ENCODE measurements around the gene CLEC18A.
A peak's percentile ranks its signal among the peaks of the same experiment; 100 is the strongest.
"Not testable (repeated sequence)": the region's sequence is repeated elsewhere in the genome, so short reads cannot be mapped to it uniquely, and the experiment has no call there.

CLEC18A gene

DNA sequence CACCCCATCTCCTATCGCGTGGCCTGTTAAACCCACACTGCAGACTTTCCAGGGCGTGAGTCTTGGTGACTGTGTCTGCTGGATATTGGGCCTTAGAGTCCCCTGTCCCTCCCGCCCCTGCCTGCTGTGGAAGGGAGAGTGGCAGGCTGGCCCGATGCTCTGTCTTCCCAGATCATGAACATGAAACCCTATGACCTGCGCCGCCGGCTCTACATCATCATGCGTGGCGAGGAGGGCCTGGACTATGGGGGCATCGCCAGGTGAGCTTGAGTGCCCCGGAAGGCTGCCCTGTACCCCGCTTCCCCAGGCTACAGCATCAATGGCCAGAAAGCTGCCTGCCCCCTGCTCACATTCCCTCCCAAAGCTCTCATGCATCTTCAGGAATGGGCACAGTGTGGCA is 19.5 kb upstream of the CLEC18A start:
- DNase-seq, result no peak

DNA sequence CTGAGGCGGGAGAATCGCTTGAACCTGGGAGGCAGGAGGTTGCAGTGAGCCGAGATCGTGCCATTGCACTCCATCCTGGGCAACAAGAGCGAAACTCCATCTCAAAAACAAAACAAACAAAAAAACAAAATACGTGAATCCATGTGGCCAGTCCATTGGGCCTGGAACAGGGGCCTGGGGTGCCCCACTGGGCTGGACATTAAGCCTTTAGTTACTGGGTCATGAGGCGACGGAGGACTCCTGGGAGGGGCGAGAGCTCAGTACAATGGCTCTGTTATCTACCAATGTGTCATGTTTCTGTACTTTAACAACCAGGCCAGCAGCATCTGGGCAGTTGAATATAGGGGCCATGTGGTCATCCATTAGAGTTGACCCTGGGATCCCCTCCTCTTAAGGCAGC is 18.9 kb upstream of the CLEC18A start:
- no peak for DNase-seq

DNA sequence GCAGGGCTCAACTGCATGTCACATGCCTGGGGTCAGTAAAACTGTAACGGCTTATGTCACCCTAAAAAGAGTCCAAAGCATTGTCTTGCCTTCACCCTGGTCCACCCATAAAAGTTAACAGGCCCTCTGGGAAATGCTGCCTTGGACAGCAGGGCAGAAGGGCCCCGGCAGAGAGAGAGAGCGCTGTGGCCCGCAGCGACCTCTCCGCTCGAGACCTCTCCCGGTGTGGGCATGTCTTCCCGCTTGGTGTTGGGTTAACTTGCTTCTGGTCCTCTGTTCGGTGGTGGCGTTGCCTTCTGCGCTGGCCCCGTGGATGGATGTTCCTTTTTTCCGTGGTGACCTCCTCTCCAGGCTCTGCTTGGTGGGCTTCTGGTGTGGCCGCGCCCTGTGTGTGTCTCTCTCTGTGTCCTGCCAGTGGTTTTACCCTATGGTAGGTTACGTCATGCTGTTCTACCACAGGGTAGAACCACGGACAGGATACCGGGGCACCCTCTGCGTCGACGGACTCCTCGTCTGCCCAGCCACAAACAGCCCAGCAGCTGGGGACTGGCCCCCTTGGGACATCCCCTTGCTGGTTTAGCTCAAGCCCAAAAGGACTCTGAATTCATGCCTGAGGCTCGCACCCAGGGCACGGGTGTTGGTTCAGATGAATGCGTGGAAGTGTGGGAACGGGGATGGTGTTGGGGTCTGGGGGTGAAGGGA is 18.3 kb upstream of the CLEC18A start:
- DNase-seq, result no peak

DNA sequence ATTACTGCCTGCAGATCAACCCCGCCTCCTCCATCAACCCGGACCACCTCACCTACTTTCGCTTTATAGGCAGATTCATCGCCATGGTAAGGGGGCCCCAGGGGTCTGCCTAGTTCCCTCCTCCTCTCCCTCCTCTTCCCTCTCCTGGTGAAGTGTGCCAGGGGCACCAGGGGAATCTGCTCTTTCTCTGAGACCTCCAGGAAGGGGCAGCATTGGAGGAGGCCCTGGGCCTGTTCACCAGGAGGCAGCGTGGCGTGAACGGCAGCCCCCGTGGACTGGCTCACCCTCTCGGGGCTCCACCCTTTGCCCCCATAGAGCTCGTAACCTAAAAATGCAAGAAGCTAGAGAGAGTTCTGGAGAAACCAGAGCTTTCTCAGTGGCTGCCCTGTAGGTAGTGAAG is 17.1 kb upstream of the CLEC18A start:
- DNase-seq, result no peak

DNA sequence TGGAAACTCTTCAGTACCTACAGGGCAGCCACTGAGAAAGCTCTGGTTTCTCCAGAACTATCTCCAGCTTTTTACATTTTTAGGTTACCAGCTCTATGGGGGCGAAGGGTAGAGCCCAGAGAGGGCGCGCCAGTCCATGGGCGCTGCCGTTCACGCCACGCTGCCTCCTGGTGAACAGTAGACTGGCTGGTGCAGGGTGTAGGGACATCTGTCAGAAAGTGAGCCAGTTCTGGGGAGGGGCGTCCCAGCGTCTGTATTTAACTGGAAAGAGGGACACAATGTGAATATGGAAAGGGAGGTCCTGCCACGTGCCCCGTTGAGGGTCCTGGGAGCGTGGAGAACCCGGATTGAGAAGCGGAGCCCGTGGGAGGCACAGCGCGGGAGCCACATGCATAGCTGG is 16.4 kb upstream of the CLEC18A start:
- no peak for DNase-seq

DNA sequence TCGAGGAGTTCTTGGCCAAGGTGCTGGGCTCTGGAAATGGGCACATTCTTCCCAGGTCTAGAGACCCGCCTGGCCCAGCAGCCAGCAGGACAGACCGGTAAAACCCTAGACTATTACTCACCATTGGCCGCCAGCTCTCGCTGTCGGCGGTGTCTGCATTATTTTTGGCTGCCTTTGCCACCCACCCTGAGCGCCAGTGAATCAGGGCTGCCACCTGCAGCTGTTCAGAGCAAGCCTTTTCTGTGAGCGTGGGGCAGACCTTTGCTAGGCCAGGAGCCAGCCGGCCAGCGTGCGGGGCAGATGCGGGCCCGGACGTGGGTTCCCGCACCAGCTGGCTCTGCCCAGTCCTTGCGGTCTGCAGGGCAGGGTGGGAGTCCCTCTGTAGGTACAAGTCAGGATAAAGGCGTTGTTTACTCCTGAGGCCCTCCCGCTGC is 15.8 kb upstream of the CLEC18A start:
- DNase-seq, result no peak

DNA sequence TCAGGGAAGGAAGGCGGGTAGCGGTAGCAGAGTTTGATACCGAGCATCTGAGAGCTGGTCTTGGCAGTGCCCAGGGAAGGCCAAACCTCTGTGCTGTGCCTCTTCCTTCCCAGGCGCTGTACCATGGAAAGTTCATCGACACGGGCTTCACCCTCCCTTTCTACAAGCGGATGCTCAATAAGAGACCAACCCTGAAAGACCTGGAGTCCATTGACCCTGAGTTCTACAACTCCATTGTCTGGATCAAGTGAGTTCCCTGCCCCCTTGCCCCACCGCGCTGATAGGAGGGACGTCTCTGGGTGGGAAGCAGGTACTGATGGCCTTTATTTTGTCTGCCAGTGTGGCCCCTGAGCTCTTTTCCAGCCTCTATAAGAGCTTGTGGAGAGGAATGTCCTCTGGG is 15.4 kb upstream of the CLEC18A start:
- DNase-seq, result no peak

DNA sequence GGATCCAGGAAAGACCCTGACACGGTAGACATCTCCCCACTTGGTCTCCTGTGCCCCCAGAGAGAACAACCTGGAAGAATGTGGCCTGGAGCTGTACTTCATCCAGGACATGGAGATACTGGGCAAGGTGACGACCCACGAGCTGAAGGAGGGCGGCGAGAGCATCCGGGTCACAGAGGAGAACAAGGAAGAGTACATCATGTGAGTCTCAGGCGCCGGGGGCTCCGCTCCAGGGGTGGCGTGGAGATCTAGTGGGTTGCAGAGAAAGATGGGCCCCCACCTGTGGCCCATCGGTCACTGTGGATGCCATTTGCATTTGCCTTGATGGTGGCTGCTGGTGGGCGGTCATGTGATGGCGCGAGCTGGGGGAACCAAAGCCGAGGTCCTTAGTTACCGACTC is 14.9 kb upstream of the CLEC18A start:
- no peak for DNase-seq

DNA sequence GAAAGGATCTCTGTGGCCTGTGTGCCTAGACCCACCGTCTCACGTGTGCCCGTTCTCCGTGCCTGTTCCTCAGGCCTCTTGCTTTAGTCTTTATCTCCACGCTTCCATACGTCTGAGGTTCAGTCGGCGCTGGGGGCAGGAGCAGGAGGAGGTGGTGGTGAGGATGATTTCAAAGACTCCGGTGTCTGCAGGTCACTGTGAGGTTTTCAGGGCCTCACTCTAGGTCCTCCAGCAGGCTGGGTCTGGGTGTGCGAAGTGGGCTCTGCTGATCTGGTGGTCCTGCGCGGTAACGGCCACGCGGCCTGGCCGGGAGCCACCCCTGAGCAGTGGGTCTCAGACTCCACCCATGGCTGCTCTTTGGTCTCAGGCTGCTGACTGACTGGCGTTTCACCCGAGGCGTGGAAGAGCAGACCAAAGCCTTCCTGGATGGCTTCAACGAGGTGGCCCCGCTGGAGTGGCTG is 14.4 kb upstream of the CLEC18A start:
- no peak for DNase-seq

DNA sequence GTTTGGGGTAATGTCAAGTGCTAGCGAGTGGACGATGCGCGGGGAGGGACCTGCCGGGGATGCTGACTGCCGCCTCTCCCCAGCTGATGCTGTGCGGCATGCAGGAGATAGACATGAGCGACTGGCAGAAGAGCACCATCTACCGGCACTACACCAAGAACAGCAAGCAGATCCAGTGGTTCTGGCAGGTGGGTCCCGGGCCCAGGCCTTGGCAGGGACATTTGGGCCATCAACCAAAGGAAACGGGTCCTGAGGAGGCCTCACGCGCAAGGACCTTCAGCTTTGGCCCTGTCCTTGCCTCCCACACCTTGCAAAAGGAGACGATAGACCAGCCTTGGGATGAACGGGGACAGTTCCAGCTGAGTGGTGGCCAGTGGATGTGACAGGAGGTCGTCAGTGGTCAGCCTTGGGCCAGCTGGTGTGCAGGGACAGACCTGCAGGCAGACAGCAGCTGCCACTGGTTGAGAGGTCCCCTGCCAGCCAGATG is 13.6 kb upstream of the CLEC18A start:
- no peak for DNase-seq

DNA sequence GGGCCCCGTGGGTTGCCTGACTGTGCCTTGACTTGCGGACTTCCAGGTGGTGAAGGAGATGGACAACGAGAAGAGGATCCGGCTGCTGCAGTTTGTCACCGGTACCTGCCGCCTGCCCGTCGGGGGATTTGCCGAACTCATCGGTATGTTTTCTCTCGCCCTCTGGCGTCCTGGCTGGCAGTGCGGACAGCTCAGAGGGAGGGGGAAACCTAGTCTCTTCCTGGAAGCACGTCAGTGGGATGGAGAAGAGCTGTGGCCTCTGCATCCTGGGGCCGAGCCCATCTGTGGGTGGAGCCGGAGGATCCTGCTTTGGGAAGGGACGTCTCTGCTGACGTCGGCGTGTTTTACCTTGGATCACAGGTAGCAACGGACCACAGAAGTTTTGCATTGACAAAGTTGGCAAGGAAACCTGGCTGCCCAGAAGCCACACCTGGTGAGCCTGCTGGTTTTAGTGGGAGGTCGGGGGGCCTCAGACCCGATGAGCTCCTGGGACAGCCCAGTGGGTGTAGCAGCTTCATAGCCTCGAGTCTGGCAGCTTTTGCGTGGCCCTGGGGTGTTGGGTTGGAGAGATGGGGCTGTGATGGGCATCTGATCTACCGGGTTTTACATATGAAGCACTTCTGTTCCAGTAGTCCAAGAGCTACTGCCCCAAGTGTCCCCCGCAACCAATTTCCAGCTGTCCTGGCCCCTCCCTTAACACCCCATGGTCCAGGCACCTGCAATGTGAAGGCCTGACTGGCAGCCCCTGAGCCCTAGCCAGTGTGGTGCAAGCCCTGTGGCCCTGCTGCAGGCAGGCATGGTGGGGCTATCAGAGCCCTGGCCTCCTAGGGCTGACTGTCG is 11.9 kb upstream of the CLEC18A start:
- no peak for DNase-seq

DNA sequence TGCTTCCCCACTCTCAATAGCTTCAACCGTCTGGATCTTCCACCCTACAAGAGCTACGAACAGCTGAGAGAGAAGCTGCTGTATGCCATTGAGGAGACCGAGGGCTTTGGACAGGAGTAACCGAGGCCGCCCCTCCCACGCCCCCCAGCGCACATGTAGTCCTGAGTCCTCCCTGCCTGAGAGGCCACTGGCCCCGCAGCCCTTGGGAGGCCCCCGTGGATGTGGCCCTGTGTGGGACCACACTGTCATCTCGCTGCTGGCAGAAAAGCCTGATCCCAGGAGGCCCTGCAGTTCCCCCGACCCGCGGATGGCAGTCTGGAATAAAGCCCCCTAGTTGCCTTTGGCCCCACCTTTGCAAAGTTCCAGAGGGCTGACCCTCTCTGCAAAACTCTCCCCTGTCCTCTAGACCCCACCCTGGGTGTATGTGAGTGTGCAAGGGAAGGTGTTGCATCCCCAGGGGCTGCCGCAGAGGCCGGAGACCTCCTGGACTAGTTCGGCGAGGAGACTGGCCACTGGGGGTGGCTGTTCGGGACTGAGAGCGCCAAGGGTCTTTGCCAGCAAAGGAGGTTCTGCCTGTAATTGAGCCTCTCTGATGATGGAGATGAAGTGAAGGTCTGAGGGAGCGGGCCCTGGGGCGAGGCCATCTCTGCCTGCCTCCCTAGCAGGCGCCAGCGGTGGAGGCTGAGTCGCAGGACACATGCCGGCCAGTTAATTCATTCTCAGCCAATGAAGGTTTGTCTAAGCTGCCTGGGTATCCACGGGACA is 11.1 kb upstream of the CLEC18A start:
- DNase-seq, result no peak

DNA sequence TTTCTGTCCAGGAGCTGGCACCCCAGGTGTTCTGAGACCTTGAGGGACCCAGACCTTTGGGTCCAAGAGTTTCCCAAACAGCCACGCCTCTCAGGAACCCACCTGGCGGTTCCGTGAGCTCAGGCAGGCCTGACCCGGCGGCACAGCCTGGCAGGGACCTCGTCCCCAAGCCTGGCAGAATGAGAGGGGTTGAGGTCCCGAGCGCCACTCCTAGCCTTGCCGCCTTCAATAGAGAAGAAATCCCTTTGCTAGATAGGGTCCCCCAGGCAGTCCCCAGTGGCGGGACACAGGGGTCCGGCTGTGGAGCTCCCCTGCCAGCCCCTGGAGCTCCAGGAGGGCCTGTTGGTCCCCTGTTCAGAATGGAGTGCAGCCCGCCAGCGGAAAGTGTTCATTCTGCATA is 10.5 kb upstream of the CLEC18A start:
- DNase-seq, result no peak

DNA sequence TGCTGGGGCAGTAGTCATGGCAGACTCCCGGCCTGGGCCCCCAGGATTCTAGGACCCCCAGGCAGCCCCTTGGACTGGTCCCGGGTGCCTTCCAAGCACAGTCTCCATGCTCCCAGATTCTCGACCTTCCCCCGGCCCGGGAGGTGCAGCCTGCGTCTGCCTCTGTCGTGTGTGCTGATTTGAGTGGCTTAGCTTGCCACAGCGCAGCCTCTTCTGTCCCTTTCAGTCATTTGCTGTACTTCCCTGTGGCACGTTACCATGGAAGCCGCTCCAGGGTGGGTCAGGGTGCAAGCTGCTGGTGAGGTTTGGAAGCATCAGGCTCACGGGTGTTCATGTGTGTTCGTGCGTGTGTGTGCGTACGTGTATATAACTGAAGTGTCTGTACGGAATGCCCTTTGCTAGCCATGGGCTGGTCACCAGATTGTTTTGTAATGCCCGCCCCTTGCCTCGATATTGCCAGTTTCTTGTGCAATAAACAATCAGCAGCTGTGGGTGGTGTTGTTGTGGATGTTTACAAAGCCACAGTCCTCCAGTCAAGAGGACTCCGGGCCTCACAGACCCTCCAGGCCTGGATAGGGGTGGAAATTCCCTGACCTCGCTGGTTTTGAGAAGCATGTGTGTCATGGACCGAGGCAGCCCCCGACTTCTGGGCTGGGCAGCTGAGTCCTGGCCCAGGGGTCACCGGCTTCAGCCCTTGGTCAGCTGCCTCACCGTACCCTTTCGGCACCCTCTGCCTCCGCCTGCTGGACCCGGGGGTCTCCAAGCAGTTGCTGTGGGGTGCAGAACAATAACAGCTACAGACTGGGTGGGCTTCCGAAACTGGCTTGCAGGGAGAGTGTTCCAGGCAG is 9.7 kb upstream of the CLEC18A start:
- DNase-seq, result peak in 1 of 3 experiments; percentile 9

DNA sequence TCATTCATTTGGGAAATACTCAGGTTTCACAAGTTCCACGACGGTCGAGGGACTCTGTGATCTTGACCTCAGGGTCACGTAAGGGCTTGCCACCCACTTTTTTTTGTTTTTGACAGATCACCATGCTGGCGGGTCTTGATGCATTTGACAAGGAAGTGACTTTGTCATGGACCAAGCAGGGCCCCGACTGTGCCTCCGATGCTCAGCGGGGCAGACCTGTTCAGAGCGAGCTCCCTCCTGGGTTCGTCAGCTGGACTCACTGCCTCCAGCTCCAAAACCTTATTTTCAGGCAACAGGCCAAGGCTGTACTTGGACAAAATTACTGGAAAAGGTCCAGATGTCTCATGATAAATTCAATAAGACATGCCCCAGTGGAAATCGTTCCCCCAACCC is 9.0 kb upstream of the CLEC18A start:
- DNase-seq, result no peak

DNA sequence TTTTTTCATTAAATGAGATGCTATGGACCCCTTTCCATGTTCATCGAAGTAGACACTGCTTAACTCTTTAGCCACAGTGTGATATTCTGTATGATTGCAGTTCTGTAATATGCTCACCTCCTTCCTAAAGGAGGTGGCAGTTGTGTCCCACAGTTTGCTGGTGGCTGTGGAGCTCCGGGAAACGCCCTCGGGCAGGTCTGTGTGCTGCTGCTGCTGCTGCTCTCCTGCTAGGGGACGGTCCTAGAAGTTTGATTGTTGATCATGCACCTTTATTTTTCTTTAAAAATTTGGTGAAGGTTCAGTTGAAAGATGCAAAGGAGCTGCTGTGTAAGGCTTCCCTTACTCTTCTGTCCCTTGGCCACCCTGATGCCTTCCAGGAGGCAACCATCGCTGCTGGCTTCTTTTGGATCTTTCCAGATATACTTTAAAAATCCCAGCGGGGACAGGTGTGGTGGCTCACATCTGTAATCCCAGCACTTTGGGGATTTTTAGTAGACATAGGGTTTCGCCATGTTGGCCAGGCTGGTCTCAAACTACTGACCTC is 8.4 kb upstream of the CLEC18A start:
- DNase-seq, result no peak

DNA sequence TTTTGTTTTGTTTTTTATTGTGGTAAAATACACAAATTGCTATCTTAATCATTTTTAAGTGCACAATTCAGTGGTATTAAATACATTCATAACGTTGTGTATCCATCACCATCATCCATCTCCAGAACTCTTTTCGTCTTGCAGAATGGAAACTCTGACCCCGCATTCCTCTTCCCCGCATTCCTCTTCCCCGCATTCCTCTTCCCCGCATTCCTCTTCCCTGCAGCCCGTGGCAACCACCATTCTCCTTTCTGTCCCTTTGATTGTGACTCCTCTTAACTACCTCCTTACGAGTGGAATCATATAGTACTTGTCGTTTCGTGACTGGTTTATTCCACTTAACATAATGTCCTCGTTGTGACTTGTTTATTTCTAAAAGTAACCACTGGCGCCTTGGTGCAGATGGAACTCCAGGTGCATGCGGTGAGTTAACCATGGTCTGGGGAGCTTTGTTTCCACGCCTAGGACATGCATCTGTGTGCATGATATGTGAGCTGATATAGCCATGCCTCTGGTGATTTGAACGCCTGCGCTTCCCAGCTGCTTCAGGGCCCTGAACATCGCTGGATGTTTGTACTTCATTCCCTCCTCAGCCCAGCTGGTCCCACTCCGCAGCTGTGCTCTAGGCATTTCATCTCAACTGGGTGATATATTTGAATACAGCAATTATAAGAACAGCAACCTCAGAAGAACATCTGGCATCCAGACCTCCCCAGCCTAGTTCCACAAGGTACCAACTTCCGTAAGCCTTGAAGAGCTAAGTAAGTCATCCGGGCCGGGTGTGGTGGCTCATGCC is 7.7 kb upstream of the CLEC18A start:
- peak in 1 of 3 experiments; percentile 36 for DNase-seq

DNA sequence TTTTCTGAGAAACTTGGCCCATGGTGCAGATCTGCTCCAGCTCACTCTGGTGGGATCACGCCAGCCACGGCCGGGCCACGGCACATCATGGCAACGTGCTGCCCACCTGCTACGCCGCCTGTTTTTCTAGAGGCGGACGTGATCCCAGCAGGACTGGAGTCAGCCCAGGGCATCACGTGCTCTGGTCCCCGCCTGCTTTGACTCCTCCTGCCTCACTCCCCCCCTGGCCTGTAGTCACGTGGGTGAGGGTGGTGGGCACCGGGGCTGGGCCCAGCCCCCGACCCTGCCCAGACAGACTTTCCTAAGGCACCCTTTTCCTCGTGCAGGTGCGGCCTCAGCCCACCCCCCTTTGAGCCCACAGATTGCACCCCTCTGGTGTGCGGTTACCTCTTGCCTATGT is 723 bp upstream of the CLEC18A start:
- not testable (repeated sequence) for DNase-seq

DNA sequence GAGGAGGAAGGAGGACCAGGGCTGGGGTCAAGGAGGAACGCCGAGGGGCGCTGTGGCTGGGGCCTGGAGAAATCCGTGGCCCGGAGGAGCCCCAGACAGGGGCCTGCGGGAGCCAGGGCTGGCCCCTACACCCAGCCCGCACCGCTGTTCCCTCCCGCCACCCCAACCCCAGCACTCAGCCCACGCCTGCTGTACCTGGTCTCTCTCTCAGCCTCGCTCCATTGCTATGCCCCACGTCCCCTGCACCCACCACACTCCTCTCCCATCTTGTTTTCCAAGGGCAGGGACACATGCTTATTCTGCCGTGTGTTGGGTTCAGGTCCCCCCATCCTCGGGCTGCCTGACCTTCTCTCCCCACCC is 518 bp downstream of the CLEC18A start:
- DNase-seq, result not testable (repeated sequence)

DNA sequence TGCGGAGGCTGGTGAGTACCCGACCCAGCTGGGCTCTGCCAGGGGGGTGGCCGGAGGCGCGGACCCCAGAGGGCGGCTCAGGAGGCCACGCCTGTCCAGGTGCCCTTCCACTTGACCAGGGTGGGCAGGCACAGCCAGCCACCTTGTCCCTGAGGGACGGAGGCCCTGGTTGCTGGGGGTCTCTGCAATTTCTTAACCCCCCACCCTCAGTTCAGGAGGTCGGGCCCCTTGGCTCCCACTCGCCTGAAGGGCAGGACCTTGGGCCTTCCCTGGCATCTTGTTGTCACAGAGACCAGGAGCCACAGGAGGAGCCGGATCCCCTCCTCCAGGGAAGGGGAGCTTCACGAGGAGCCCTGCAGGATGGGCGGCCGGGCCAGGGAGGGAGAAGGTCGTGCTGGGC is 982 bp downstream of the CLEC18A start:
- not testable (repeated sequence) for DNase-seq

All from NCI-H1417 (cell line).